GM19395 (cell line): ENCODE data around the gene MYOF.
"Not testable (repeated sequence)": the region's sequence is repeated elsewhere in the genome, so short reads cannot be mapped to it uniquely, and the experiment has no call there.

Experiments
- ATAC-seq: cut with Tn5 transposase; IDR thresholded peaks from one replicate; pipeline ENCODE4 v1.9.1; 2021; ENCODE audit warnings: mild to moderate bottlenecking, moderate library complexity; ENCODE audit not compliant: unreplicated experiment

Gene MYOF

GRCh38 chr10:93300288-93300917 is 181.7 kb downstream of the MYOF start:
- ATAC-seq: no peak

- no peak for ATAC-seq
Observed at GRCh38 chr10:93299606-93300287, 182.4 kb downstream of the MYOF start.

- ATAC-seq: no peak
Observed at GRCh38 chr10:93299195-93299594, 182.9 kb downstream of the MYOF start.

GRCh38 chr10:93296151-93296550 is 186.0 kb downstream of the MYOF start:
- ATAC-seq: no peak

- ATAC-seq: no peak
Observed at GRCh38 chr10:93293999-93294398, 188.1 kb downstream of the MYOF start.

- no peak for ATAC-seq
Observed at GRCh38 chr10:93290661-93291354, 191.3 kb downstream of the MYOF start.

GRCh38 chr10:93288679-93289634 is 193.2 kb downstream of the MYOF start:
- ATAC-seq: no peak

- no peak for ATAC-seq
Observed at GRCh38 chr10:93287775-93288174, 194.4 kb downstream of the MYOF start.

GRCh38 chr10:93284246-93284645 is 197.9 kb downstream of the MYOF start:
- ATAC-seq: not testable (repeated sequence)

- ATAC-seq: no peak
Observed at GRCh38 chr10:93281367-93281720, 200.8 kb downstream of the MYOF start.

GRCh38 chr10:93280699-93281366 is 201.3 kb downstream of the MYOF start:
- no peak for ATAC-seq

GRCh38 chr10:93280121-93280698 is 201.9 kb downstream of the MYOF start:
- ATAC-seq: no peak

- no peak for ATAC-seq
Observed at GRCh38 chr10:93277360-93277759, 204.8 kb downstream of the MYOF start.

- no peak for ATAC-seq
Observed at GRCh38 chr10:93274419-93274818, 207.7 kb downstream of the MYOF start.

- no peak for ATAC-seq
Observed at GRCh38 chr10:93272884-93273675, 209.1 kb downstream of the MYOF start.

GRCh38 chr10:93271347-93271746 is 210.8 kb downstream of the MYOF start:
- ATAC-seq: no peak

- no peak for ATAC-seq
Observed at GRCh38 chr10:93269281-93269680, 212.9 kb downstream of the MYOF start.

GRCh38 chr10:93268021-93268420 is 214.1 kb downstream of the MYOF start:
- no peak for ATAC-seq

GRCh38 chr10:93267521-93267920 is 214.6 kb downstream of the MYOF start:
- peak; percentile 100 for ATAC-seq
